ENCODE data around the gene ING2. TPM values are rescaled to one million over a fixed set of nuclear protein-coding genes. Genes with fewer than 3 reads are reported as not detected.
A peak's percentile ranks its signal among the peaks of the same experiment; 100 is the strongest.

ING2 gene
- total and polyA plus RNA-seq, 3 experiments from 2014 or later: 10.7 to 19.7 (median 11.2) TPM

GRCh38 chr4:183504064-183504929 lies 561 bp upstream of the ING2 start:
- DNase-seq: peak; percentile 99 to 100 (median 99)
- Mint-ChIP-seq H3K27ac (peak overlapping the region; percentile 87 to 98 (median 96)), H3K9me3 (no peaks in the 10 kb centered on the region), H3K27me3 (peaks cover 0 to 5% of the 10 kb centered on the region in 2 donors), H3K4me3 (peak overlapping the region; percentile 95 to 99 (median 98)), H3K36me3 (peaks cover 0 to 12% (median 0%) of the 10 kb centered on the region in 3 donors), H3K4me1 (peaks cover 17 to 29% (median 17%) of the 10 kb centered on the region in 3 donors)
- Histone ChIP-seq H3K27ac (ENCODE audit: low read depth, low read length) (peak overlapping the region; percentile 97), H3K9me3 (ENCODE audit: low read length) (no peaks in the 10 kb centered on the region), H3K27me3 (ENCODE audit: insufficient read depth, low read length, poor library complexity, severe bottlenecking) (no peaks in the 10 kb centered on the region), H3K36me3 (ENCODE audit: insufficient read depth, low read length) (no peaks in the 10 kb centered on the region), H3K4me3 (ENCODE audit: low read length) (peak overlapping the region; percentile 68), H3K4me1 (ENCODE audit: insufficient read depth, low read length) (peaks cover 20% of the 10 kb centered on the region)
- ChIA-PET CTCF (interaction anchor here (0.8 to 2.1 kb wide), 8 partner anchors 11 to 155 kb away, joined by 3 to 6 read pairs (median 4); partner anchors contain the start of genes CDKN2AIP and TRAPPC11), POLR2A (interaction anchor here (0.6 to 3.7 kb wide), 8 partner anchors 58 to 1752 kb away, joined by 3 to 38 read pairs (median 4); partner anchors contain the start of genes CDKN2AIP and TRAPPC11)

DNA sequence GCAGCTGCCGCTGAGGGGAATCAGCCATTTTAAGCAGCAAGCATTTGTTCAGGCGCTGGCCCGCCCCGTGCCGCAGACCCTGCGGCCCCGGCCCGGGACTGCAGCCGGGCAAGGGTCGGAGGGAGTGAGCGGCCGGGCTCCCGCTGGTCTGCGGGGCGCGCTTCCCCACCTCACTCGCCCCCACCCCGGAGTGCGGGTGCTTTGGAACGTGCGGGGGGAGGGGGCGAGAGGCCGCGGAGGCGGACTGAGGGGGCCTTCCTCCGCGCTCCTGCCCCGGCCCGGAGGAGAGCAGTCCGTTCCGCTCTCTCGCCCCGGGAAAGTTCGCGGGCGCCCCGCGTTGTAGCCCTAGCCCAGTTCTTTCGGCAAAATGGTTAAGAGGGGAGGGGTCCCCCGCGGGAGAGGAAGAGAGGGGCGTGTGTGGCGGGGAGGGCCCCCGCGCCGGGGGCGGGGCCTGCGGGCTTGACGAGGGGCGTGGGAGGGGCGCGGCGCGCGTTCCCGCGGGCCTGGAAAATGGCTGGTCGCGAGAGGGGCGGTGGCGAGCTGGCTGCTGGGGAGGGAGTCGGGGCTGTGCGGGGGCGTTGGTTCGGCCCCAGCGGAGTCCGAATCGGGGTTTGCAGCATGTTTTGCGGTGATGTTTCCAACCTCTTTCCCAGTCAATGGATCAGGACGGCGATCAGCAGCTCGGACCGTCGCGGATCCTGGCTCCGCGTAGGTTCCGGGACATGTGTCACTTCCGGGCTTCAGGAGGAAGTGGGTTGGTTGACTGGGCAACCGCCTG lies 942 bp downstream of the ING2 start:
- ChIA-PET POLR2A (interaction anchor here (0.6 to 3.7 kb wide), 4 partner anchors 59 to 1462 kb away, joined by 3 to 38 read pairs (median 3); partner anchors contain the start of gene CDKN2AIP), CTCF (interaction anchor here (1.0 to 1.6 kb wide), 4 partner anchors 9 to 98 kb away, joined by 3 read pairs; partner anchors contain the start of gene CDKN2AIP)
- peak overlapping the region; percentile 68 for H3K4me3 ChIP-seq (ENCODE audit: low read length)
- peak overlapping the region; percentile 96 to 99 (median 98) for H3K4me3 Mint-ChIP-seq
- H3K36me3 ChIP-seq (ENCODE audit: insufficient read depth, low read length): no peaks in the 10 kb centered on the region
- H3K27ac ChIP-seq (ENCODE audit: low read depth, low read length): peak overlapping the region; percentile 97
- H3K4me1 ChIP-seq (ENCODE audit: insufficient read depth, low read length): peaks cover 20% of the 10 kb centered on the region
- H3K36me3 Mint-ChIP-seq: peaks cover 2 to 20% (median 7%) of the 10 kb centered on the region in 3 donors
- H3K27ac Mint-ChIP-seq: peak overlapping the region; percentile 96 to 99 (median 98)
- no peaks in the 10 kb centered on the region for H3K27me3 ChIP-seq (ENCODE audit: insufficient read depth, low read length, poor library complexity, severe bottlenecking)
- H3K9me3 ChIP-seq (ENCODE audit: low read length): no peaks in the 10 kb centered on the region
- no peaks in the 10 kb centered on the region for H3K9me3 Mint-ChIP-seq
- peaks cover 17 to 29% (median 17%) of the 10 kb centered on the region in 3 donors for H3K4me1 Mint-ChIP-seq
- peaks cover 0 to 5% of the 10 kb centered on the region in 2 donors for H3K27me3 Mint-ChIP-seq
- DNase-seq: peak; percentile 81 to 91 (median 87)

- peaks cover 0 to 5% of the 10 kb centered on the region in 2 donors for H3K27me3 Mint-ChIP-seq
- peak overlapping the region; percentile 96 to 99 (median 98) for H3K27ac Mint-ChIP-seq
- H3K4me3 Mint-ChIP-seq: peak overlapping the region; percentile 96 to 99 (median 98)
- peaks cover 17 to 29% (median 18%) of the 10 kb centered on the region in 3 donors for H3K4me1 Mint-ChIP-seq
- peaks cover 2 to 26% (median 8%) of the 10 kb centered on the region in 3 donors for H3K36me3 Mint-ChIP-seq
- no peaks in the 10 kb centered on the region for H3K36me3 ChIP-seq (ENCODE audit: insufficient read depth, low read length)
- DNase-seq: no peak
- no peaks in the 10 kb centered on the region for H3K9me3 ChIP-seq (ENCODE audit: low read length)
- H3K9me3 Mint-ChIP-seq: no peaks in the 10 kb centered on the region
- H3K4me3 ChIP-seq (ENCODE audit: low read length): peak overlapping the region; percentile 68
- H3K27ac ChIP-seq (ENCODE audit: low read depth, low read length): peak overlapping the region; percentile 97
- POLR2A ChIA-PET: interaction anchor here (3.7 kb wide), 1 partner anchor 62 kb away, joined by 38 read pairs; the partner anchor contains the start of gene CDKN2AIP
- no peaks in the 10 kb centered on the region for H3K27me3 ChIP-seq (ENCODE audit: insufficient read depth, low read length, poor library complexity, severe bottlenecking)
- H3K4me1 ChIP-seq (ENCODE audit: insufficient read depth, low read length): peaks cover 20% of the 10 kb centered on the region
- CTCF ChIA-PET: interaction anchor here (1.0 to 1.6 kb wide), 3 partner anchors 8 to 99 kb away, joined by 3 read pairs; partner anchors contain the start of gene CDKN2AIP
Measured at GRCh38 chr4:183506389-183506735, 1.5 kb downstream of the ING2 start.

DNA sequence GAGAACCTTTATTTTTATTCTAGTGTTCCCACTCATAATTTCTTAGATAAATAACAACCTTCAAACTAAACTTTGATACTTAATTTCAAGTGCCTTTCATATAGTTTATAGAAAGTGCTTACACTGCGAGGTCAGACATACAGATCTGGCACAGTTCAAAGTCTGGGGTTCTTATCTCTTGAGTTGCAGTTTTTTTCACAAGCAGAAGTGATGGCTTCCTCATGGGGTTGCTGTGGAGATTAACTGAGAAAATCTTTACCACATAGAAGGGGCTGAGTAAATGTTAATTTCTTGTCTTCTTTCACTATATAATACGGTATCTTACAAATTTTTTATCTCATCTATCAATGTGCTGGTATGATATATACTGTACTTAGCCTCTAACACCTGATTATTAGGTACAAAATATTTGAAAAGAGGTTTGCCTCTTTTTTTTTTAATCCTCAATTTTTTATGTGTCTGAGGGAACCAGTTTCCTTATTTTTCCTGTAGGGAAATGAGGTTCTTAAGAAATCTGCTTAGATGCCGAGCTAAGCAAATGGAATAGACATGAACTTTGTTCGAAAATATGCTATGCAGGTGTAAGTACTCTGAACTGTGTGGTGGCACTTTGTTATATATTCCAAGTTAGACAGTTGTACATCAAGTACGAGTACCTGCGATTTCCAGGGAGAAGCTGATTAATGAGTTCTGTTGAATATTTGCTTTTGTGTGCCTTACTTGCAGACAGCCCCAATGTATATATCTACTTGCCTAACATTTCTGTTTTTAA lies 3.3 kb downstream of the ING2 start:
- CTCF ChIA-PET: no interaction called here
- H3K27ac ChIP-seq (ENCODE audit: low read depth, low read length): no peak overlapping the region
- H3K36me3 ChIP-seq (ENCODE audit: insufficient read depth, low read length): no peaks in the 10 kb centered on the region
- DNase-seq: no peak
- peak overlapping the region in 5 of 8 donors; percentile 18 to 98 (median 32) for H3K27ac Mint-ChIP-seq
- no peaks in the 10 kb centered on the region for H3K9me3 ChIP-seq (ENCODE audit: low read length)
- no peak overlapping the region for H3K4me3 ChIP-seq (ENCODE audit: low read length)
- peaks cover 2 to 38% (median 8%) of the 10 kb centered on the region in 3 donors for H3K36me3 Mint-ChIP-seq
- H3K4me1 Mint-ChIP-seq: peaks cover 8 to 19% (median 12%) of the 10 kb centered on the region in 3 donors
- no peaks in the 10 kb centered on the region for H3K9me3 Mint-ChIP-seq
- POLR2A ChIA-PET: interaction anchor here (0.7 kb wide), 1 partner anchor 582 kb away, joined by 3 read pairs; no protein-coding TSS in a partner anchor
- peaks cover 10% of the 10 kb centered on the region for H3K4me1 ChIP-seq (ENCODE audit: insufficient read depth, low read length)
- H3K4me3 Mint-ChIP-seq: peak overlapping the region in 2 of 7 donors; percentile 6 to 51
- no peaks in the 10 kb centered on the region for H3K27me3 ChIP-seq (ENCODE audit: insufficient read depth, low read length, poor library complexity, severe bottlenecking)
- H3K27me3 Mint-ChIP-seq: peaks cover 0 to 5% of the 10 kb centered on the region in 2 donors

- H3K9me3 ChIP-seq (ENCODE audit: low read length): no peaks in the 10 kb centered on the region
- peaks cover 4 to 35% (median 8%) of the 10 kb centered on the region in 3 donors for H3K36me3 Mint-ChIP-seq
- no peak overlapping the region for H3K4me3 ChIP-seq (ENCODE audit: low read length)
- no peak overlapping the region for H3K27ac ChIP-seq (ENCODE audit: low read depth, low read length)
- DNase-seq: no peak
- peaks cover 5% of the 10 kb centered on the region for H3K4me1 ChIP-seq (ENCODE audit: insufficient read depth, low read length)
- no peaks in the 10 kb centered on the region for H3K9me3 Mint-ChIP-seq
- no peaks in the 10 kb centered on the region for H3K36me3 ChIP-seq (ENCODE audit: insufficient read depth, low read length)
- ChIA-PET POLR2A (interaction anchor here (0.6 to 0.7 kb wide), 2 partner anchors 583 to 1633 kb away, joined by 3 to 6 read pairs; no protein-coding TSS in a partner anchor), CTCF (no interaction called here)
- peaks cover 0 to 5% of the 10 kb centered on the region in 2 donors for H3K27me3 Mint-ChIP-seq
- H3K27ac Mint-ChIP-seq: no peak overlapping the region
- no peaks in the 10 kb centered on the region for H3K27me3 ChIP-seq (ENCODE audit: insufficient read depth, low read length, poor library complexity, severe bottlenecking)
- no peak overlapping the region for H3K4me3 Mint-ChIP-seq
- H3K4me1 Mint-ChIP-seq: peaks cover under 1 to 12% (median 5%) of the 10 kb centered on the region in 3 donors
Measured at GRCh38 chr4:183508697-183509335, 4.0 kb downstream of the ING2 start.

GRCh38 chr4:183515411-183515810 lies 10.6 kb downstream of the ING2 start:
- no peaks in the 10 kb centered on the region for H3K9me3 Mint-ChIP-seq
- no peaks in the 10 kb centered on the region for H3K27me3 ChIP-seq (ENCODE audit: insufficient read depth, low read length, poor library complexity, severe bottlenecking)
- no peaks in the 10 kb centered on the region for H3K36me3 ChIP-seq (ENCODE audit: insufficient read depth, low read length)
- DNase-seq: no peak
- no peaks in the 10 kb centered on the region for H3K27me3 Mint-ChIP-seq
- no peak overlapping the region for H3K4me3 ChIP-seq (ENCODE audit: low read length)
- ChIA-PET POLR2A (no interaction called here), CTCF (interaction anchor here (1.3 kb wide), 1 partner anchor 12 kb away, joined by 4 read pairs; no protein-coding TSS in a partner anchor)
- no peaks in the 10 kb centered on the region for H3K4me1 ChIP-seq (ENCODE audit: insufficient read depth, low read length)
- no peaks in the 10 kb centered on the region for H3K9me3 ChIP-seq (ENCODE audit: low read length)
- H3K4me1 Mint-ChIP-seq: peaks cover 0 to 2% (median 0%) of the 10 kb centered on the region in 3 donors
- H3K27ac Mint-ChIP-seq: no peak overlapping the region
- H3K36me3 Mint-ChIP-seq: peaks cover 5 to 22% (median 6%) of the 10 kb centered on the region in 3 donors
- H3K27ac ChIP-seq (ENCODE audit: low read depth, low read length): no peak overlapping the region
- H3K4me3 Mint-ChIP-seq: no peak overlapping the region

GRCh38 chr4:183517194-183517593 lies 12.3 kb downstream of the ING2 start:
- Mint-ChIP-seq H3K9me3 (no peaks in the 10 kb centered on the region), H3K4me1 (no peaks in the 10 kb centered on the region), H3K36me3 (peaks cover 0 to 7% (median 3%) of the 10 kb centered on the region in 3 donors), H3K27me3 (no peaks in the 10 kb centered on the region), H3K4me3 (no peak overlapping the region), H3K27ac (peak overlapping the region in 1 of 8 donors; percentile 22)
- no peaks in the 10 kb centered on the region for H3K27me3 ChIP-seq (ENCODE audit: insufficient read depth, low read length, poor library complexity, severe bottlenecking)
- no peak overlapping the region for H3K4me3 ChIP-seq (ENCODE audit: low read length)
- CTCF ChIA-PET: no interaction called here
- DNase-seq: no peak
- POLR2A ChIA-PET: no interaction called here
- H3K36me3 ChIP-seq (ENCODE audit: insufficient read depth, low read length): no peaks in the 10 kb centered on the region
- H3K27ac ChIP-seq (ENCODE audit: low read depth, low read length): no peak overlapping the region
- H3K4me1 ChIP-seq (ENCODE audit: insufficient read depth, low read length): no peaks in the 10 kb centered on the region
- no peaks in the 10 kb centered on the region for H3K9me3 ChIP-seq (ENCODE audit: low read length)
